NB4 (cell line): Measurements from ENCODE around the gene USH1C.

Experiments used
- DNase-seq: peaks from one replicate; pipeline ENCODE4 v3.0.0; 2010; ENCODE audit warnings: low read depth
- H3K4me3 ChIP-seq: one replicate; pipeline ENCODE4 v1.5.1; 2011; ENCODE audit warnings: mild to moderate bottlenecking, low read depth, low read length, moderate library complexity
- MYC ChIP-seq: IDR thresholded peaks from 2 replicates; pipeline ENCODE4 v1.6.1; 2011; ENCODE audit warnings: low read depth, low read length
- POLR2A ChIP-seq: IDR thresholded peaks from 2 replicates; pipeline ENCODE4 v1.6.1; 2011; ENCODE audit warnings: mild to moderate bottlenecking; ENCODE audit not compliant: insufficient read length; ENCODE audit errors: extremely low read depth
- TF ChIP-seq, protein P1 (sequence below): IDR thresholded peaks from 2 replicates; pipeline ENCODE4 v1.6.1; 2011; ENCODE audit warnings: low read depth, low read length
- TF ChIP-seq, protein P2 (sequence below): IDR thresholded peaks from one replicate; pipeline ENCODE4 v1.5.1; 2012; ENCODE audit warnings: low read depth, low read length

The USH1C gene

DNA sequence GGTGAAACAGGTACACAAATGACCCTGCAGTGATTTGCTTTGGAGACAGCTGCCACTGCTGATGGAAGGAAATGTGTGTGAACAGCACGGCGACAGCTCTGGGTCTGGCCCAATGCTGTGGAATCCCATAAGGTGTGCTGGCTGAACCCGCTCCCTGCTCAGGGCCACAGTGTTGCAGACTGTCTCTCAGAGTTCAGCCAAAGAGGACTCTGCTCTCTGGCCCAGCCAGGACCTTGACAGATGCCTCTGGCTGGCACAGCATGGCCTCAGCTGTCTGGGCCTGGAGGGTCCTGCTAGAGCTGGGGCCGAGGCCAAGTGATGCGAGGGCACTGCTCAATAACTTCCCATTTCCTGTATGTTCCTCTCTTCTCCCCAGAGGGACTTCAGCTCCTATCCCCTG is 62.3 kb downstream of the USH1C start:
- DNase-seq: no peak
- H3K4me3 ChIP-seq: no peak overlapping the region
- TF ChIP-seq, protein P1, sequence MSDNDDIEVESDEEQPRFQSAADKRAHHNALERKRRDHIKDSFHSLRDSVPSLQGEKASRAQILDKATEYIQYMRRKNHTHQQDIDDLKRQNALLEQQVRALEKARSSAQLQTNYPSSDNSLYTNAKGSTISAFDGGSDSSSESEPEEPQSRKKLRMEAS: no peak
- no peak for TF ChIP-seq MYC
- TF ChIP-seq, protein P2, sequence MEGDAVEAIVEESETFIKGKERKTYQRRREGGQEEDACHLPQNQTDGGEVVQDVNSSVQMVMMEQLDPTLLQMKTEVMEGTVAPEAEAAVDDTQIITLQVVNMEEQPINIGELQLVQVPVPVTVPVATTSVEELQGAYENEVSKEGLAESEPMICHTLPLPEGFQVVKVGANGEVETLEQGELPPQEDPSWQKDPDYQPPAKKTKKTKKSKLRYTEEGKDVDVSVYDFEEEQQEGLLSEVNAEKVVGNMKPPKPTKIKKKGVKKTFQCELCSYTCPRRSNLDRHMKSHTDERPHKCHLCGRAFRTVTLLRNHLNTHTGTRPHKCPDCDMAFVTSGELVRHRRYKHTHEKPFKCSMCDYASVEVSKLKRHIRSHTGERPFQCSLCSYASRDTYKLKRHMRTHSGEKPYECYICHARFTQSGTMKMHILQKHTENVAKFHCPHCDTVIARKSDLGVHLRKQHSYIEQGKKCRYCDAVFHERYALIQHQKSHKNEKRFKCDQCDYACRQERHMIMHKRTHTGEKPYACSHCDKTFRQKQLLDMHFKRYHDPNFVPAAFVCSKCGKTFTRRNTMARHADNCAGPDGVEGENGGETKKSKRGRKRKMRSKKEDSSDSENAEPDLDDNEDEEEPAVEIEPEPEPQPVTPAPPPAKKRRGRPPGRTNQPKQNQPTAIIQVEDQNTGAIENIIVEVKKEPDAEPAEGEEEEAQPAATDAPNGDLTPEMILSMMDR: no peak
- no peak for TF ChIP-seq POLR2A

DNA sequence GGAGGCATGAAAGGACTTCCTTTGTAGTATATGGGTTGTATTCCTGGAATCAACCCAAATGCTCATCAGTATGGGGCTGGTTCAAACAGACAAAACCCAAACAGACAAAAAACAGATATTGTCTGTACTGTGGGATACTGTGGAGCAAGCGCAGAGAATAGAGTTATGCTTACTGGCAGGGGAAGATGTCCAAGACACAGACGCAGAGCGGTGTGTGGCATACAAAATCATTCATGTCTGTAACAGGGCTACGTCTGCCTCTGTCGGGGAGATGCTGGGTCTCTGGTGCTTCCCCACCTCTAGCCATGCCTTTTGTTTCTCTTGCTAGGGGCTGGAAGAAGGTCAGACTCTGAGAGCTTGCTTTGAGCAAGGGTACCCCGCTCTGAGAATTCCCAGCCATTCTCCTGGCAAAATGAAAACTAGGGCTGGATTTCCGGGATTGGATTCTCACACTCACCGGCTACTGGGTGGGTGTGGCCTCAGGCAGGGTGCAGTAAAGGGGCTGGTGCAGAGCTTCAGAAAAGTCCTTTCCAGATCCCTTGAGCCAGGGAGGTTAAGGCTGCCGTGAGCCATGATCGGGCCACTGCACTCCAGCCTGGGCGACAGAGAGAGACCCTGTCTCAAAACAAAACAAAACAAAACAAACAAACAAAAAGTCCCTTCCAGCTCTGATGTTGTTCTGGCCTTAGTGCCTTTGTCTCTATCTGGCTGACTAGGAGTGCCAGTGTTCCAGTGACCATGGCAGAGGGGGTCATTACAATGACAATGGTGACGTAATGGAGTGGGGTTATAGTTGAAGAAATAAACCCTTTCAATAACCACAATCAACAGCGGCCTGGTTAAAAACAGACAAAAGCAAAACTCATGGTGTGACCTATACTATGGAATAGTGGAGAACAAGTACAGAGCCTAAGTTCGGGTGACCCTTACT is 64.7 kb downstream of the USH1C start:
- DNase-seq: no peak
- TF ChIP-seq, protein P2: no peak
- TF ChIP-seq POLR2A (no peak), MYC (no peak)
- TF ChIP-seq, protein P1: no peak
- no peak overlapping the region for H3K4me3 ChIP-seq

DNA sequence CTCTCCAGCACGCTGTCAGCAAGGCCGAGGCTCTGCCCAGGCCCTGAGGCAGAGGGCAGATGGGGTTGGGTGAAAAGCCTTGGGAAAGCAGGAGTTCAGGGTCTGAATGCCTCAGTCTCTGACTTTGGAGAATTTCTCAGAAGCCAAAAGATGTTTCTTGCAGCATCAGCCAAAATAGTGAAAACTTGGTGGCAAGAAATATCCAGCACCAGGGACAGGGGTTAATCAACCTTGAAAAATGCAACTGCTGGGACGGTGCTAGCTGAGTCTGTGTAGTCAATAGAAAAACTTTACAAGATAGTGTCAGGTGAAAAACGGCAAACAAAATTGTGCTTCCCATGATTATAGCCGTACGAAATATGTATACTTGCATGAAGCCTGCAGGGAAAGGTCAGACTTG is 66.1 kb downstream of the USH1C start:
- TF ChIP-seq POLR2A (no peak), MYC (no peak)
- TF ChIP-seq, protein P2: no peak
- TF ChIP-seq, protein P1: no peak
- no peak for DNase-seq
- no peak overlapping the region for H3K4me3 ChIP-seq

DNA sequence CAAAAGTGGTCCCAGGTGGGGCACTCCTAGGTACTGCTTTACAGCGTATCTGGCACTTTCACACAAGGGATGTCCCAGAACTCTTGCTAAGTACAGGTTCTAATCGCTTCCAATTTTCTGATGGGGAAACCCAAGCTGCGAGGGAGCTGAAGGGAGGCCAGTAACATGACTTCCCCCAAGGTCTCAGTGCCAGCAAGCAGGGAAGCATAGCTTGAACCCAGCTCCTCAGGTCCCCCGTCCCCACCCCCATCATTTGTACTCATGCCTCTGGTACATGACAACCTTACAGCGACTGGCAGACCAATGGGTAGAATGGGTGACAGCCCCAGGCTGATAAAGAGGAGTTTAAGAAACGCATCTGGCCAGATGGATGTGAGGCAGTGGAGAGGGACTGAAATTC is 66.9 kb downstream of the USH1C start:
- no peak overlapping the region for H3K4me3 ChIP-seq
- no peak for DNase-seq
- TF ChIP-seq, protein P1: no peak
- TF ChIP-seq POLR2A (no peak), MYC (no peak)
- TF ChIP-seq, protein P2: no peak

DNA sequence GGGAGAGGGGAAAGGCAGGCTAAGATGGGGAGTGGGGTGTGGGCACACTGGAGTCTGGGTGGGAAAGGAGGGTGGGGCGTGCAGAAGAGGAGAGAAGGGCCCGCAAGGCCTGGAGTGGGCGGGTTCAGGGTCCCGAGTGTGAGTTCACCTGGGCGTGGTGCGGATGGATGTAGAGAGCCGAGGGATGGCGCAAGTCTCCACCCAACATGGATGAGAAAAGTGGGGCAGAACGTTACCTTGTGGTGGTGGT is 67.2 kb downstream of the USH1C start:
- TF ChIP-seq, protein P2: no peak
- TF ChIP-seq MYC (no peak), POLR2A (no peak)
- TF ChIP-seq, protein P1: no peak
- H3K4me3 ChIP-seq: no peak overlapping the region
- DNase-seq: no peak
